ENCODE data around the gene MAP2. TPM values are rescaled to one million over a fixed set of nuclear protein-coding genes. Genes with fewer than 3 reads are reported as not detected.
A peak's percentile ranks its signal among the peaks of the same experiment; 100 is the strongest.

MAP2 gene
- 7.2 and 8.2 TPM in 2 replicates for total RNA-seq
- long read RNA-seq, partial matches to known transcripts: 1 of 6 reads
- long read RNA-seq, other reads (novel, unspliced or antisense): 5 of 6 reads

- Mint-ChIP-seq H3K27me3 (ENCODE audit: unreplicated experiment) (peaks cover 30% of the 10 kb centered on the region), H3K9me3 (ENCODE audit: unreplicated experiment) (no peaks in the 10 kb centered on the region), H3K4me1 (ENCODE audit: unreplicated experiment) (peaks cover 41% of the 10 kb centered on the region), H3K36me3 (ENCODE audit: unreplicated experiment) (no peaks in the 10 kb centered on the region), H3K27ac (ENCODE audit: unreplicated experiment) (peak within 1 kb of the TSS; percentile 4), H3K4me3 (ENCODE audit: unreplicated experiment) (peak within 1 kb of the TSS; percentile 78)
- peak; percentile 98 for TF ChIP-seq CTCF (IDR thresholded peaks at IDR 0.05)
- DNase-seq (ENCODE audit: extremely low spot score, unreplicated experiment): peak; percentile 96
Measured at GRCh38 chr2:209423562-209424198, at the start of gene MAP2. Gene MAP2 (plus strand): TSS chr2:209424047. CDS start chr2:209653171, 229,124 bp downstream.

GRCh38 chr2:209376686-209377085 lies 47.2 kb upstream of the MAP2 start:
- Mint-ChIP-seq H3K36me3 (ENCODE audit: unreplicated experiment) (no peaks in the 10 kb centered on the region), H3K9me3 (ENCODE audit: unreplicated experiment) (peaks cover 20% of the 10 kb centered on the region), H3K4me1 (ENCODE audit: unreplicated experiment) (no peaks in the 10 kb centered on the region), H3K27me3 (ENCODE audit: unreplicated experiment) (no peaks in the 10 kb centered on the region), H3K27ac (ENCODE audit: unreplicated experiment) (no peak overlapping the region), H3K4me3 (ENCODE audit: unreplicated experiment) (no peak overlapping the region)
- TF ChIP-seq CTCF (IDR thresholded peaks at IDR 0.05): no peak
- DNase-seq (ENCODE audit: extremely low spot score, unreplicated experiment): no peak

GRCh38 chr2:209380293-209380692 lies 43.6 kb upstream of the MAP2 start:
- DNase-seq (ENCODE audit: extremely low spot score, unreplicated experiment): no peak
- TF ChIP-seq CTCF (IDR thresholded peaks at IDR 0.05): no peak
- Mint-ChIP-seq H3K4me3 (ENCODE audit: unreplicated experiment) (no peak overlapping the region), H3K36me3 (ENCODE audit: unreplicated experiment) (no peaks in the 10 kb centered on the region), H3K9me3 (ENCODE audit: unreplicated experiment) (peaks cover 10% of the 10 kb centered on the region), H3K27me3 (ENCODE audit: unreplicated experiment) (peaks cover 3% of the 10 kb centered on the region), H3K27ac (ENCODE audit: unreplicated experiment) (no peak overlapping the region), H3K4me1 (ENCODE audit: unreplicated experiment) (no peaks in the 10 kb centered on the region)

- no peak overlapping the region for H3K27ac Mint-ChIP-seq (ENCODE audit: unreplicated experiment)
- H3K4me3 Mint-ChIP-seq (ENCODE audit: unreplicated experiment): no peak overlapping the region
- peaks cover 3% of the 10 kb centered on the region for H3K27me3 Mint-ChIP-seq (ENCODE audit: unreplicated experiment)
- H3K9me3 Mint-ChIP-seq (ENCODE audit: unreplicated experiment): peaks cover 2% of the 10 kb centered on the region
- H3K36me3 Mint-ChIP-seq (ENCODE audit: unreplicated experiment): no peaks in the 10 kb centered on the region
- no peak for DNase-seq (ENCODE audit: extremely low spot score, unreplicated experiment)
- TF ChIP-seq CTCF (IDR thresholded peaks at IDR 0.05): no peak
- no peaks in the 10 kb centered on the region for H3K4me1 Mint-ChIP-seq (ENCODE audit: unreplicated experiment)
Measured at GRCh38 chr2:209381091-209381490, 42.8 kb upstream of the MAP2 start.

- Mint-ChIP-seq H3K27me3 (ENCODE audit: unreplicated experiment) (peaks cover 3% of the 10 kb centered on the region), H3K4me1 (ENCODE audit: unreplicated experiment) (no peaks in the 10 kb centered on the region), H3K36me3 (ENCODE audit: unreplicated experiment) (no peaks in the 10 kb centered on the region), H3K4me3 (ENCODE audit: unreplicated experiment) (no peak overlapping the region), H3K9me3 (ENCODE audit: unreplicated experiment) (no peaks in the 10 kb centered on the region), H3K27ac (ENCODE audit: unreplicated experiment) (no peak overlapping the region)
- no peak for TF ChIP-seq CTCF (IDR thresholded peaks at IDR 0.05)
- DNase-seq (ENCODE audit: extremely low spot score, unreplicated experiment): no peak
Measured at GRCh38 chr2:209382775-209383174, 41.1 kb upstream of the MAP2 start.

All from osteocyte (in vitro differentiated cells).